ENCODE measurements around the gene CIART. TPM values are rescaled to one million over a fixed set of nuclear protein-coding genes. Genes with fewer than 3 reads are reported as not detected.
"Not testable (repeated sequence)": the region's sequence is repeated elsewhere in the genome, so short reads cannot be mapped to it uniquely, and the experiment has no call there.

The CIART gene, protein sequence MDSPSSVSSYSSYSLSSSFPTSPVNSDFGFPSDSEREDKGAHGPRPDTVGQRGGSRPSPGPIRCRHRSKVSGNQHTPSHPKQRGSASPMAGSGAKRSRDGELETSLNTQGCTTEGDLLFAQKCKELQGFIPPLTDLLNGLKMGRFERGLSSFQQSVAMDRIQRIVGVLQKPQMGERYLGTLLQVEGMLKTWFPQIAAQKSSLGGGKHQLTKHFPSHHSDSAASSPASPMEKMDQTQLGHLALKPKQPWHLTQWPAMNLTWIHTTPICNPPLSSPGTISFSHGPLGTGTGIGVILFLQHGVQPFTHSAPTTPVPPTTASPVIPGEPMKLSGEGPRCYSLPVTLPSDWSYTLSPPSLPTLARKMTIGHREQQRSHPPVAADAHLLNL
- 12.8 TPM for total RNA-seq
- long read RNA-seq, partial matches to known transcripts: 1 of 4 reads
- long read RNA-seq, other reads (novel, unspliced or antisense): 0 of 4 reads

GRCh38 chr1:150281758-150282557 lies at the start of gene CIART:
CIART (plus strand) TSS chr1:150282554; CDS start chr1:150283268, 714 bp downstream.
- intact Hi-C loops (cut with DNase I): loop anchor here (1.0 to 5.0 kb wide), 2 partner anchors 27 to 45 kb away; partner anchors contain the start of gene ANP32E
- peak; percentile 97 for ATAC-seq
- DNase-seq (ENCODE audit: missing footprints): peak; percentile 96

GRCh38 chr1:150232921-150233320 lies 49.4 kb upstream of the CIART start:
- ATAC-seq; intact Hi-C loops (cut with DNase I); DNase-seq (ENCODE audit: missing footprints): not testable (repeated sequence)

- ATAC-seq (no peak), DNase-seq (ENCODE audit: missing footprints) (no peak)
- intact Hi-C loops (cut with DNase I): loop anchor here (2.0 kb wide), 1 partner anchor 19 kb away; no protein-coding TSS in a partner anchor
These were observed 48.7 kb upstream of the CIART start for GRCh38 chr1:150233359-150234308.

- intact Hi-C loops (cut with DNase I): loop anchor here (2.0 kb wide), 1 partner anchor 19 kb away; no protein-coding TSS in a partner anchor
- ATAC-seq (peak; percentile 8), DNase-seq (ENCODE audit: missing footprints) (no peak)
These were observed 48.1 kb upstream of the CIART start for GRCh38 chr1:150234309-150234565.

DNA sequence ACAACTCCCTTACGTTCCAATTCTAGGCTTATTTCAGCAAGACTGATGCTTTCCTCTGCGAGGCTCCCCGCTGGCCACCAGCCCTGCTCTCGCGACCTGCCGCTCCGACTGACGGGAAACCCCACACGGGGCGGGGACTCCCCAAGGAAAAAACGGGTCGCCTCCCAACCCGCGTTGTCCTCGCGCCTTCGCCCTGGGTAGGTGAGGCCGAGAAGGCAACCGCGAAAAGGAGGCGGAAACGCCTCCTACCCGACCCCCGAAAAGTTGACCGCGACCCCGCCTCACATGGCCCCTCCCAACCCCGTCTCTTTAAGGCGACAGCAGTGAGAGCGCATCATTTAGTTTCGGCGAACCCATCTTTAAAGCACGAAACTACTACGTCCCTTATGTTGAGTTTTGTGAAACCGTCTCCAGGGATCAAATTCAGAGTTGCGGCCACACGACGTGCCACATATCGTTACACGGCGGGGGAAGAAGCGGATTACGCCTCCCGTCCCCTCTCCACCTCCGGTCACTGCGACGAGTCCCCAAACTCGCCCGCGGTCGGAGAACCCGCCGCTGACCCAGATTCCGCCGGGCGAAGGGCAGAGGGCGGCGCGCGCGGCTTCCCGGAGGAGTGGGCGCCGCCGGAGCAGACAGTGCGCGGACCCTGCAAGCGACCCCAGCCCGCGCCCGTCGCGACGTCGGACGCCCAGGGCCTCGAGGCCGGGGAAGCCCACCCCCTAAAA lies 47.6 kb upstream of the CIART start:
- ATAC-seq (peak; percentile 56), DNase-seq (ENCODE audit: missing footprints) (peak; percentile 91)
- intact Hi-C loops (cut with DNase I): loop anchor here (2.0 to 5.0 kb wide), 2 partner anchors 20 to 48 kb away; partner anchors contain the start of gene CIART

DNA sequence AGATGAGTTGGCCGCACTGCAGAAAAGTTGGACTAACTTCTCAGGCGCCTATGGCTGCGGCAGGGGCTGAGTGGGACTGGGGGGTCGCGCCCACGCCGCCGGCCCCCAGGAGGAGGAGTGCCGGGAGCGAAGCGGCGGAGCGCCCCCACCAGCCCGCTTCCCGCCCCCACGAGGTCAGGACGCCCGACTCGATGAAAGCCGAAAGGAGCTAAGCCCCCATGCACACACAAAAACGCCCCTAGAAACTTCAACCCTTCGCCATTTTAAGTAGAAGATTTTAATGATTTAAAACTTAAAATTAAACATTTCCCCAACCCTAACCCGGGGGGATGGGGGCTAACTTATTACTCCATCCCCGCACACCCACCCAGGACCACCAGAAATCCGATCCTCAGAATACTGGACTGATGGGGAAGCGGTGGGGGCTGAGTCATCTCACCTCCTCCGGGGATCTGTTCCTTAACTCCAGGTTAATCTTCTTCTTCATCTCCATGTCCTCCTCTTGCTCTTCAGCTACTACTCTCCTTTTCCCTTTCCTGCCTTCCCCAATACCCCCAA lies 47.0 kb upstream of the CIART start:
- DNase-seq (ENCODE audit: missing footprints) (no peak), ATAC-seq (peak; percentile 15)
- intact Hi-C loops (cut with DNase I): loop anchor here (2.0 to 5.0 kb wide), 2 partner anchors 21 to 47 kb away; partner anchors contain the start of gene CIART

- DNase-seq (ENCODE audit: missing footprints) (peak; percentile 95), ATAC-seq (peak; percentile 98)
- intact Hi-C loops (cut with DNase I): loop anchor here (2.0 to 5.0 kb wide), 2 partner anchors 21 to 46 kb away; partner anchors contain the start of gene CIART
These were observed 46.3 kb upstream of the CIART start, which contains the start of gene ANP32E for GRCh38 chr1:150235852-150236613. ANP32E (minus strand) TSS chr1:150236112; CDS start chr1:150235786, 326 bp downstream.

- ATAC-seq (no peak), DNase-seq (ENCODE audit: missing footprints) (no peak)
- intact Hi-C loops (cut with DNase I): loop anchor here (5.0 kb wide), 1 partner anchor 46 kb away; the partner anchor contains the start of gene CIART
These were observed 45.7 kb upstream of the CIART start for GRCh38 chr1:150236614-150237100.

DNA sequence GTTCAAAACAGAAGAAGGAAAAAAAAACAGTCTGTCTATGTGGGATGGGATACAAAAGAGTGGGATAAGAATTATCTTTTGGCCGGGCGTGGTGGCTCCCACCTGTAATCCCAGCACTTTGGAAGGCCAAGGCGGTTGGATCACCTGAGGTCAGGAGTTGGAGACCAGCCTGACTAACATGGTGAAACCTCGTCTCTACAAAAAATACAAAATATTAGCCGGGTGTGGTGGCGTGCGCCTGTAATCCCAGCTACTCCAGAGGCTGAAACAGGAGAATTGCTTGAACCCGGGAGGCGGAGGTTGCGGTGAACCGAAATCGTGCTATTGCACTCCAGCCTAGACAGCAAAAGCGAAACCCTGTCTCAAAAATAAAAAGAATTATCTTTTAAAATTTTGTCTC lies 45.2 kb upstream of the CIART start:
- intact Hi-C loops (cut with DNase I): loop anchor here (5.0 kb wide), 1 partner anchor 45 kb away; the partner anchor contains the start of gene CIART
- not testable (repeated sequence) for ATAC-seq; DNase-seq (ENCODE audit: missing footprints)

GRCh38 chr1:150237746-150238145 lies 44.6 kb upstream of the CIART start:
- DNase-seq (ENCODE audit: missing footprints) (no peak), ATAC-seq (no peak)
- intact Hi-C loops (cut with DNase I): loop anchor here (5.0 kb wide), 1 partner anchor 45 kb away; the partner anchor contains the start of gene CIART

GRCh38 chr1:150243003-150243402 lies 39.4 kb upstream of the CIART start:
- intact Hi-C loops (cut with DNase I): no loop called here
- peak; percentile 62 for ATAC-seq
- no peak for DNase-seq (ENCODE audit: missing footprints)

DNA sequence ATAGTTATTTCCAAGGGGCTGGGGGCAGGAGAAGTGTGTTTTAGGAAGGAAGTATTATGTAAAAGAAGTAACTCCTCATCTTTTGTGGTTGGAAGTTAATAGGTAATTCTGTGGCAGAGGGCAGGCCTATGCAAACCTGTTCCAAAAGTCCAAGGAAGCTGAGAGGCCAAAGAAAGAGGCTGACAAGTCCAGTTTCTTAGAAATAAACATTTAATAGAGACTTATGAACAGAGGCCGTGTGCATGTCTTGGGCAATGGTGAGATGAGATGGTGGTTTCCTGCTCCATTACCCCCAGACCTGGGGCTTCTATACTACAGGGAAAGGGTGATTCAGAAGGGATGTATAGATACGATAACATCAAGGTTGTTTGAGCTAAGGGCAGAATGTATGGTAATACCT lies 32.4 kb upstream of the CIART start:
- no peak for DNase-seq (ENCODE audit: missing footprints)
- intact Hi-C loops (cut with DNase I): no loop called here
- ATAC-seq: no peak

GRCh38 chr1:150256198-150256553 lies 26.2 kb upstream of the CIART start:
- no peak for ATAC-seq
- DNase-seq (ENCODE audit: missing footprints): no peak
- intact Hi-C loops (cut with DNase I): loop anchor here (5.0 kb wide), 1 partner anchor 721 kb away; no protein-coding TSS in a partner anchor

GRCh38 chr1:150256554-150257341 lies 25.6 kb upstream of the CIART start:
- ATAC-seq: no peak
- intact Hi-C loops (cut with DNase I): loop anchor here (5.0 kb wide), 1 partner anchor 721 kb away; no protein-coding TSS in a partner anchor
- DNase-seq (ENCODE audit: missing footprints): no peak
